GM12873 (cell line): ENCODE measurements around the gene PAX5.

Experiments
- TF ChIP-seq, protein P1 (sequence below): IDR thresholded peaks from 2 replicates; pipeline ENCODE4 v1.5.1; 2012; ENCODE audit warnings: low read depth, mild to moderate bottlenecking, moderate library complexity, low read length, control low read depth; ENCODE audit not compliant: insufficient read depth; ENCODE audit errors: missing control alignments

The PAX5 gene

GRCh38 chr9:37060833-37061232 lies 26.8 kb upstream of the PAX5 start:
- TF ChIP-seq, protein P1, sequence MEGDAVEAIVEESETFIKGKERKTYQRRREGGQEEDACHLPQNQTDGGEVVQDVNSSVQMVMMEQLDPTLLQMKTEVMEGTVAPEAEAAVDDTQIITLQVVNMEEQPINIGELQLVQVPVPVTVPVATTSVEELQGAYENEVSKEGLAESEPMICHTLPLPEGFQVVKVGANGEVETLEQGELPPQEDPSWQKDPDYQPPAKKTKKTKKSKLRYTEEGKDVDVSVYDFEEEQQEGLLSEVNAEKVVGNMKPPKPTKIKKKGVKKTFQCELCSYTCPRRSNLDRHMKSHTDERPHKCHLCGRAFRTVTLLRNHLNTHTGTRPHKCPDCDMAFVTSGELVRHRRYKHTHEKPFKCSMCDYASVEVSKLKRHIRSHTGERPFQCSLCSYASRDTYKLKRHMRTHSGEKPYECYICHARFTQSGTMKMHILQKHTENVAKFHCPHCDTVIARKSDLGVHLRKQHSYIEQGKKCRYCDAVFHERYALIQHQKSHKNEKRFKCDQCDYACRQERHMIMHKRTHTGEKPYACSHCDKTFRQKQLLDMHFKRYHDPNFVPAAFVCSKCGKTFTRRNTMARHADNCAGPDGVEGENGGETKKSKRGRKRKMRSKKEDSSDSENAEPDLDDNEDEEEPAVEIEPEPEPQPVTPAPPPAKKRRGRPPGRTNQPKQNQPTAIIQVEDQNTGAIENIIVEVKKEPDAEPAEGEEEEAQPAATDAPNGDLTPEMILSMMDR: no peak

DNA sequence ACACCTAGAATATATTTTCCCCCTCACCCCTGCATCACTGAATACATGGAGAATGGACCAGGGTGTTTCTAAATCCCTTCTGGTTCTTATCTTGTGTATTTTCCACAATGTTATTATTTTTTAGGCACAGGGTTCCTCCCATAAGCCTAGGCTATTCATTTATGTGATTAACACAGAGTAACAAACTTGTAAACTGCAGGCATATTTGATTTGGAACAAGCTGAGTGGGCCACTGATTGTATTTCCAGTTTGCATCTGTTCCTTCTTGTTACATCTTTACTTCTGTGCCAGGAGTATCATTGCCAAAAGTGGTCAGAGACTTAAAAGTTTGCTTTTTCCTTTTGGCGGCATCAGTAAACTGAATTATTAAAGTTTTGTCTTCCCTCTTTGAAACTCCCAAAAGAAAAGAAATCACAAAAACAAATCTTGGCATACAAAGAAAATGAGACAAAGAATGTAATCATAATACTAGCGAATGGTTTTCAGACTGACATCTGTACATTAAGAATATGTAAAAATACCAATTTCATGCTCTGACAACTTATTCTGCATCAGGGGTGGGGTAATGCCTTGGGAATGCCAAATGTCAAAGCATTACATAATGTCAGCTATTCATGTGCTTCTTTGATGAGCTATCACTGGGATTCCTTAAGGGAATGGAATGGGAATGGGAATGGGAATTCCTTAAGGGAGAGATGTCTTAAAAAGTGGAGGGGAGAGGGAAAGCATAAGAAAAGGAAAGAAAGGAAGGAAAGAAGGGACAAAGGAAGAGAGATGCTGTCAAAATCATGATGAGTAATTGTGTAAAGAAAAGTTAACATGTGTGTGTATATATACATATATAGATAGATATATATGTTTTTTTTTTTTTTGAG lies 22.2 kb upstream of the PAX5 start:
- TF ChIP-seq, protein P1: no peak

GRCh38 chr9:37053684-37054362 lies 19.8 kb upstream of the PAX5 start:
- TF ChIP-seq, protein P1: no peak

- TF ChIP-seq, protein P1: no peak
Measured at GRCh38 chr9:37046683-37047082, 12.6 kb upstream of the PAX5 start.

DNA sequence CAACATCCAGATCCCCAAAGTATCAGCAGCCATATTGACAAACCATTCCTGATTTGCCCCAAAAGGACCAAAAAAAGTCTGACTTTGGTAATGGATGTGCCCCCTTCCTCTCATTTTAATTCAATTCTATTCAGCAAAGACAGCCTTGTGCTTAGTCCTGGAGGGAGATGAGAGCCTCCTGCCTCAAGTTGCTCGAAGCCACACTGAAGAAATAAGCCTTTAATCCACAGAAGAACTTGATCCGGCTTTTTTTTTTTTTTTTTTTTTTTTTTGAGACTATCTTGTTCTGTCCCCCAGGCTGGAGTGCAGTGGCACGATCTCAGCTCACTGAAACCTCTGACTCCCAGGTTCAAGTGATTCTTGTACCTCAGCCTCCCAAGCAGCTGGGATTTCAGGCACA lies 8.4 kb upstream of the PAX5 start:
- TF ChIP-seq, protein P1: no peak

- TF ChIP-seq, protein P1: no peak
Measured at GRCh38 chr9:37040508-37041127, 6.5 kb upstream of the PAX5 start.

DNA sequence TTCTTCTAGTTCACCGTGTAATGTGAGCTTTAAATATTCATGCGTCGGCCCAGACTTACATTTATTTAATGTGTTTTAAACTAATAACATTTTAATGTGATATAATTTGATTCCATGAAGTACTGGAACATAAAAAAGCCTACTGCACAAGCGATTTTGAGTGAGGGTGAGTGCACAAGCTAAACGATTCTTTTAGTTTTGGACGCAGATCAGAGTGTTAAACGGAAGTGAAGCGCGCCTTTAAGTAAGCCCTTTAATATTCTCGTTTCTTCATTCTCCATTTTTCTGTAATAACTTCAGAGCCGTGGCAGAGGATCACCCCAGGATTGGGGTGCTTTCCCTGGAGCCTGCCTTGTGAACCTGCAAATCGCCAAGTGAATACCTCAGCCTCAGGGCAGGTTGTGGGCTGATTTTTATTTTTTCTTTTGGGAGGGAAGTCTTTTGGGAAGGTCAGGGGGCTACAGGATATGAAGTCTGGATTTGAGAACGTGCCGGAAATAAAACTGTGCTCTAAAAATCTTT lies 4.9 kb upstream of the PAX5 start:
- TF ChIP-seq, protein P1: no peak
